Measurements from ENCODE around the gene WWOX. TPM values are rescaled to one million over a fixed set of nuclear protein-coding genes. Genes with fewer than 3 reads are reported as not detected.

WWOX gene
- total RNA-seq, 2 experiments from 2014 or later, result 20.2 to 21.4 TPM

DNA sequence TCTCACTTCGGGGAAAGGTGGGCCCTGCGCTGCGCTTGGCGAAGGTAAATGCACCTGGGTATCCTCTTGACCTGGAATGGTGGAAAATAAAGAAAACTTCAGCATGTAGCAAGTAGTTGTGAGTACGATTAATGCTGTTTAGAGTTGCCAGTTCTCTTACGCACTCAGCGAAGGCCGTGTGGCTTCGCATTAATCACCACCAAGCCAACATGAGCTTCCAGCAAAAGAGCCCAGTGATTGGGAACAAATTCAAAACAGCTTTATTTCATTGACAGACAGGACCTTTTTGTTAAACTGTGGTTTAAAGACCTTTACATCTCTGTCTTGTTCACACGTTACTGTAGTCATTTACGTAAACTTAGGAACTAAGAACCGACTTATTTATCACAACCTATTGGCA, 969.7 kb downstream of the WWOX start:
- Mint-ChIP-seq H3K27ac (no peak overlapping the region), H3K27me3 (ENCODE audit: low read depth) (peaks cover 3% of the 10 kb centered on the region), H3K4me3 (no peak overlapping the region), H3K36me3 (ENCODE audit: low read depth) (no peaks in the 10 kb centered on the region), H3K9me3 (no peaks in the 10 kb centered on the region), H3K4me1 (ENCODE audit: low read depth) (peaks cover 24% of the 10 kb centered on the region)
- CTCF ChIA-PET, result no interaction called here
- intact Hi-C loops (cut with micrococcal nuclease), result no loop called here
- no peak for DNase-seq

- no peak overlapping the region for H3K27ac Mint-ChIP-seq
- H3K4me1 Mint-ChIP-seq (ENCODE audit: low read depth), result peaks cover 26% of the 10 kb centered on the region
- no peaks in the 10 kb centered on the region for H3K9me3 Mint-ChIP-seq
- CTCF ChIA-PET, result no interaction called here
- H3K36me3 Mint-ChIP-seq (ENCODE audit: low read depth), result no peaks in the 10 kb centered on the region
- H3K27me3 Mint-ChIP-seq (ENCODE audit: low read depth), result peaks cover 3% of the 10 kb centered on the region
- no peak for DNase-seq
- no peak overlapping the region for H3K4me3 Mint-ChIP-seq
- intact Hi-C loops (cut with micrococcal nuclease), result no loop called here
Measured at GRCh38 chr16:79069633-79070032, 970.2 kb downstream of the WWOX start.

DNA sequence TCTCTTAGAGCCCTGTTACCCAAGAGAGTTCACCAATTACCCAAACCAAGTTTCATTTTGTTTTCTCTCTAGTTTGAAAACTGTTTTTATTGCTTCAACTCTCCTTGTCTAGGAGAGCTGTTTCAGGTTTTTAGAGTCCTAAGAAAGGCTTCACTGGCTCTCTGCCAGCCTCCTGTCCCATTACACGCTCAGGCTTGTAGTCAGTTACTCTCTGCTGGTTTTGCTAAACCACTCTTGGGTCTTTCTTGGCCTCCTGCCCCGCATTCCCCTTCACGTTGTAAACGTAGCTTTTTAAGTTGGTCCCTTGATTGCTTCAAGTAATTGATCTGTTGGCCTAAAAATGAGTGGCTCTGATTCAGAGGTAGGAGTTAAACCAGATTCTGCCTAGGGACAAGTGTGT, 972.0 kb downstream of the WWOX start:
- Mint-ChIP-seq H3K4me3 (no peak overlapping the region), H3K27ac (no peak overlapping the region), H3K4me1 (ENCODE audit: low read depth) (peaks cover 38% of the 10 kb centered on the region), H3K36me3 (ENCODE audit: low read depth) (no peaks in the 10 kb centered on the region), H3K27me3 (ENCODE audit: low read depth) (peaks cover 3% of the 10 kb centered on the region), H3K9me3 (no peaks in the 10 kb centered on the region)
- CTCF ChIA-PET, result no interaction called here
- intact Hi-C loops (cut with micrococcal nuclease), result no loop called here
- no peak for DNase-seq

DNA sequence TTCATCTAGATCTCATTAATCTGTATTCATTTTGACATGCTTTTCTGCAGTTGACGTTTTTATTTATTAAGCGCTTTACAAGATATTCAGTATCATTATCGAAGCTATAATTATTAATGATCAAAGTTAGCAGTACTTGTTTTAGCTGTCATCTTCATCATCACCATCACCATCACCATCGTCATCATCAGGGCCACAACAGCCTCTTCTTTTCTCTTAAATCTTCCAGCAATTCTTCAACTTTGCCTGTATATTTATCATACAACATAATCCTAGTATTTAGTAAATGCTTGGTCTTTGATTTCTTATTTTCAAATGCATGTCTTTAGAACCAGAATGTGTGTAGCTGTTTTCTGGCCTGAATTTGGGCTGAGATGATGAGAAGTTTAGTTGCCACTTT, 973.1 kb downstream of the WWOX start:
- Mint-ChIP-seq H3K9me3 (no peaks in the 10 kb centered on the region), H3K36me3 (ENCODE audit: low read depth) (no peaks in the 10 kb centered on the region), H3K27me3 (ENCODE audit: low read depth) (peaks cover 3% of the 10 kb centered on the region), H3K27ac (no peak overlapping the region), H3K4me1 (ENCODE audit: low read depth) (peaks cover 45% of the 10 kb centered on the region), H3K4me3 (no peak overlapping the region)
- DNase-seq, result no peak
- CTCF ChIA-PET, result no interaction called here
- intact Hi-C loops (cut with micrococcal nuclease), result no loop called here

GRCh38 chr16:79073566-79073965, 974.1 kb downstream of the WWOX start:
- no peak for DNase-seq
- Mint-ChIP-seq H3K9me3 (no peaks in the 10 kb centered on the region), H3K4me3 (peak overlapping the region; percentile 45), H3K27me3 (ENCODE audit: low read depth) (peaks cover 7% of the 10 kb centered on the region), H3K4me1 (ENCODE audit: low read depth) (peaks cover 54% of the 10 kb centered on the region), H3K27ac (peak overlapping the region; percentile 12), H3K36me3 (ENCODE audit: low read depth) (no peaks in the 10 kb centered on the region)
- intact Hi-C loops (cut with micrococcal nuclease), result no loop called here
- CTCF ChIA-PET, result interaction anchor here (0.7 to 1.6 kb wide), 2 partner anchors 29 to 188 kb away, joined by 3 to 7 read pairs; no protein-coding TSS in a partner anchor

GRCh38 chr16:79074541-79074940, 975.1 kb downstream of the WWOX start:
- Mint-ChIP-seq H3K9me3 (no peaks in the 10 kb centered on the region), H3K27me3 (ENCODE audit: low read depth) (peaks cover 7% of the 10 kb centered on the region), H3K4me1 (ENCODE audit: low read depth) (peaks cover 52% of the 10 kb centered on the region), H3K36me3 (ENCODE audit: low read depth) (no peaks in the 10 kb centered on the region), H3K4me3 (no peak overlapping the region), H3K27ac (no peak overlapping the region)
- CTCF ChIA-PET, result interaction anchor here (0.6 to 1.6 kb wide), 2 partner anchors 187 to 528 kb away, joined by 4 to 7 read pairs; no protein-coding TSS in a partner anchor
- intact Hi-C loops (cut with micrococcal nuclease), result no loop called here
- no peak for DNase-seq

- CTCF ChIA-PET, result interaction anchor here (0.6 kb wide), 1 partner anchor 527 kb away, joined by 4 read pairs; no protein-coding TSS in a partner anchor
- intact Hi-C loops (cut with micrococcal nuclease), result loop anchor here (5.0 kb wide), 1 partner anchor 527 kb away; the partner anchor contains the start of gene MAF
- no peak overlapping the region for H3K27ac Mint-ChIP-seq
Measured at GRCh38 chr16:79074951-79075350, 975.5 kb downstream of the WWOX start.

DNA sequence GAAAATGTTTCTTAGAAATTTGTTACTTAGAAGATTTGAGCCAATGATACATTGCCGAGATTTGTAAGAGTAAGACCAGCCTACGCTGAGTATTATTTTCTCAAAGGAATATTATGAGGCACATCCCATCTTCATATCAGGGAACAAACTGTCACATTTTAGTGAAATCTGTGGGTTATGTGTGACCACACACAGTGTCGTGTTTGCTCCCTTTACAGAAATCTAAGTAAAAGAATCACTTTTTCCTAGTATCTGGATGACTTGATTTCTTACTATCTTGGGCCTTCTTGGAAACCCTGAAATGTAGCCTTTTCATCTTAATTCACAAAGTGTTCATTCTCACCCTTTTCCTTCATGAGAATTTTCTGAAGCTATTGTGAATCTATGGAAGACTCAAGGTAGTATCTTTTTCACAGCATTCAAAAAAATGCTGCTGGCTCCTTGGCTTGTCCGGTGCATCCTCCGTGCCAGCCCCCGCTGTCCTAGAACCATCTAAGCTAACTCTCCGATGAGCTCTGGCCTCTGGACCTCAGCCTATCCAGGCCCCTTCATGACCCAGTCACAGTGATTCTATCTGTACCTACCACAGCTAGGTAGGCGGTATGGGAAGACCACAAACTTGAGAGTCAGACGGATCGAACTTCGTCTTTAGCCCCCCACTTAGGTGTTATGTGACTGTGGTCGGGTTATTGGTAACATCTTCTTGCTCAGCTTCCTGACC, 976.8 kb downstream of the WWOX start:
- peak; percentile 33 for DNase-seq
- CTCF ChIA-PET, result no interaction called here
- Mint-ChIP-seq H3K36me3 (ENCODE audit: low read depth) (no peaks in the 10 kb centered on the region), H3K27ac (peak overlapping the region; percentile 83), H3K27me3 (ENCODE audit: low read depth) (peaks cover 7% of the 10 kb centered on the region), H3K4me3 (peak overlapping the region; percentile 25), H3K9me3 (no peaks in the 10 kb centered on the region), H3K4me1 (ENCODE audit: low read depth) (peaks cover 43% of the 10 kb centered on the region)
- intact Hi-C loops (cut with micrococcal nuclease), result loop anchor here (1.0 to 5.0 kb wide), 4 partner anchors 15 to 526 kb away; partner anchors contain the start of gene MAF

More at GRCh38 chr16:79074951-79075350, 975.5 kb downstream of the WWOX start:
- no peak for DNase-seq
- Mint-ChIP-seq H3K4me3 (no peak overlapping the region), H3K4me1 (ENCODE audit: low read depth) (peaks cover 51% of the 10 kb centered on the region), H3K27me3 (ENCODE audit: low read depth) (peaks cover 7% of the 10 kb centered on the region), H3K9me3 (no peaks in the 10 kb centered on the region), H3K36me3 (ENCODE audit: low read depth) (no peaks in the 10 kb centered on the region)

DNA sequence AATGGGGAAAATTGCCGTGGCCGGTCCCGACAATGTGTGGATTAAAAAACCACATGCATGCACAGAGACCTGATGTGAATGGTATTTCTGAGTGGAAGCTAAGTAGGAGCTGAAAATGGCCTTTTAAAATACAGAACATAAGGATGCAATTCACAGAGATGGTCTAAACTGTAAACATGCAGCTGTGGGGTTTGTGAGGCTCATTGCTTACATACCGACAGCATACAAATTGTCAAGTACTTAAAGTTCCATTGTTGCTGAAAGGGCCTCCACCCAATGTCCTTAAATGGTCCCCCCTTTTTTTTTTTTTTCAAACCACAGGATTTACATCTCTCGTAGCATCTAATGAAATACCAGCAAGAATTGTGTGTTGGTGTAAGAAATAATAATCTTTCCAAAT, 977.9 kb downstream of the WWOX start:
- intact Hi-C loops (cut with micrococcal nuclease), result loop anchor here (2.0 to 5.0 kb wide), 3 partner anchors 13 to 525 kb away; partner anchors contain the start of gene MAF
- CTCF ChIA-PET, result interaction anchor here (1.0 kb wide), 1 partner anchor 11 kb away, joined by 5 read pairs; no protein-coding TSS in a partner anchor
- Mint-ChIP-seq H3K27me3 (ENCODE audit: low read depth) (peaks cover 7% of the 10 kb centered on the region), H3K9me3 (no peaks in the 10 kb centered on the region), H3K4me1 (ENCODE audit: low read depth) (peaks cover 44% of the 10 kb centered on the region), H3K4me3 (no peak overlapping the region), H3K27ac (no peak overlapping the region), H3K36me3 (ENCODE audit: low read depth) (no peaks in the 10 kb centered on the region)
- DNase-seq, result no peak

- H3K36me3 Mint-ChIP-seq (ENCODE audit: low read depth), result no peaks in the 10 kb centered on the region
- no peak for DNase-seq
- no peak overlapping the region for H3K27ac Mint-ChIP-seq
- H3K4me1 Mint-ChIP-seq (ENCODE audit: low read depth), result peaks cover 50% of the 10 kb centered on the region
- H3K27me3 Mint-ChIP-seq (ENCODE audit: low read depth), result peaks cover 3% of the 10 kb centered on the region
- intact Hi-C loops (cut with micrococcal nuclease), result loop anchor here (5.0 kb wide), 1 partner anchor 522 kb away; the partner anchor contains the start of gene MAF
- no peak overlapping the region for H3K4me3 Mint-ChIP-seq
- CTCF ChIA-PET, result no interaction called here
- H3K9me3 Mint-ChIP-seq, result no peaks in the 10 kb centered on the region
Measured at GRCh38 chr16:79079656-79080420, 980.4 kb downstream of the WWOX start.

GRCh38 chr16:79081297-79082066, 982.0 kb downstream of the WWOX start:
- DNase-seq, result no peak
- Mint-ChIP-seq H3K9me3 (no peaks in the 10 kb centered on the region), H3K4me1 (ENCODE audit: low read depth) (peaks cover 39% of the 10 kb centered on the region), H3K36me3 (ENCODE audit: low read depth) (no peaks in the 10 kb centered on the region), H3K4me3 (no peak overlapping the region), H3K27me3 (ENCODE audit: low read depth) (peaks cover 3% of the 10 kb centered on the region), H3K27ac (no peak overlapping the region)
- intact Hi-C loops (cut with micrococcal nuclease), result no loop called here
- CTCF ChIA-PET, result no interaction called here

- H3K27ac Mint-ChIP-seq, result no peak overlapping the region
Measured at GRCh38 chr16:79082970-79083369, 983.5 kb downstream of the WWOX start.

More at GRCh38 chr16:79082970-79083369, 983.5 kb downstream of the WWOX start:
- CTCF ChIA-PET, result no interaction called here
- H3K27me3 Mint-ChIP-seq (ENCODE audit: low read depth), result peaks cover 3% of the 10 kb centered on the region
- no peak overlapping the region for H3K4me3 Mint-ChIP-seq
- peak; percentile 43 for DNase-seq
- no peaks in the 10 kb centered on the region for H3K9me3 Mint-ChIP-seq
- no peaks in the 10 kb centered on the region for H3K36me3 Mint-ChIP-seq (ENCODE audit: low read depth)
- peaks cover 26% of the 10 kb centered on the region for H3K4me1 Mint-ChIP-seq (ENCODE audit: low read depth)
- intact Hi-C loops (cut with micrococcal nuclease), result no loop called here
